GM04503 (cell line): ENCODE results near the gene FCHO2.
A peak's percentile ranks its signal among the peaks of the same experiment; 100 is the strongest.

ENCODE experiments used
- DNase-seq: peaks from one replicate; pipeline ENCODE4 v3.0.0-alpha.2; 2012; ENCODE audit warnings: low read depth

The FCHO2 gene

GRCh38 chr5:73030995-73031394, 75.2 kb downstream of the FCHO2 start:
- peak; percentile 68 for DNase-seq

GRCh38 chr5:73031839-73032238, 76.0 kb downstream of the FCHO2 start:
- DNase-seq: no peak

DNA sequence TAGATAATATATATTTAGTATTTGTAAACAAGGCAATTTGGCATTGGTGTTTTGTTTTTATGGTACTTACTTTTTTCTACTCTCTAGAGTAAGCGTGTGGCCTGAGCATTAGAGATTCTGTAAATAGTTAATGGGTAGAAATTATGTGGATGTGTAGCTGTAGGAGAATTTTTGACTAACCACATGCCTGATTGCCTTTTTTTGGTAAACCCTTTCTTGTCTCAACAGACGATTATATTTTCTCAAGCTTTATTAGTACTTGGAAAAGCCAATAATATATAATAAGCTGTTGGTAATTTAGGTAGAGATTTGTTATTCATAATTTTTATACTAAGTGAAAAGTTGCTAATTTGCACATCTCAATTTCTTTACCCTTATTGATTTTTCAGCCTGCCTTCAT, 76.8 kb downstream of the FCHO2 start:
- DNase-seq: no peak

- DNase-seq: no peak
These were observed 81.7 kb downstream of the FCHO2 start for GRCh38 chr5:73037545-73037944.

DNA sequence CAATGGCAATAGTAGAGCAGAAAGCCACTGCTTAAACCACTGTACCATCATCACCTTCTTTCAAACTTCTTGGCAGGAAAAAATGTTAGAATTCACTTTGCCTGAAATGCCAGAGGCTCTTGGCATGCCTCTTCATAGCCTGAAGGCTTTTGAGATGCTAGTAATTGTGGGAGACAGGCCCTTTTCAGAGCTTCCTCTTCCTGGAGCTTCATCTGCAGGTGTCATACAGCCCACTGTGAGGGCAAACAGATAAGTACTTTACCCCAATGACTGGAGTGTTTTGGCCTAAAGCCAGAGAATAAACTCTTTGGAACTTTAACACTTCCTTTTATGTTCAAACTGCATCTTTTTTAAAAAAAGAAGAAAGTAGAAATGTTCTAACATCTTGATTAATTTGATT, 83.2 kb downstream of the FCHO2 start:
- DNase-seq: no peak

DNA sequence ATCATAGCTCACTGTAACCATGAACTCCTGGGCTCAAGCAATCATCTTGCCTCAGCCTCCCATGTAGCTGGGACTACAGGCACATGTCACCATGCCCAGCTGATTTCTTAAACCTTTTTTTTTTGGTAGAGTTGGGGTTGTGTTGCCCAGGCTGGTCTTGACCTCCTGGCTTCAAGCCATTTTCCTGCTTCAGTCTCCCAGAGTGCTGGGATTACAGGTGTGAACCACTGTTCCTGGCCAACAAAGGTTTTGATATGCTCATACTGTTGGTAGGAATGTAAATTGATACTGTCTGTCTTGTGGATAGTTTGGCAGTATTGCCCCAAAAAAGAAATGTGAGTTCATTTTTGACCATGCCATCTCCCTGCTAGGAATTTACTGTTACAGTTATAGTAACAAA, 87.2 kb downstream of the FCHO2 start:
- no peak for DNase-seq

GRCh38 chr5:73044546-73044945, 88.7 kb downstream of the FCHO2 start:
- DNase-seq: no peak

- no peak for DNase-seq
These were observed 89.8 kb downstream of the FCHO2 start for GRCh38 chr5:73045623-73046022.

- no peak for DNase-seq
These were observed 105.8 kb downstream of the FCHO2 start for GRCh38 chr5:73061593-73061992.

DNA sequence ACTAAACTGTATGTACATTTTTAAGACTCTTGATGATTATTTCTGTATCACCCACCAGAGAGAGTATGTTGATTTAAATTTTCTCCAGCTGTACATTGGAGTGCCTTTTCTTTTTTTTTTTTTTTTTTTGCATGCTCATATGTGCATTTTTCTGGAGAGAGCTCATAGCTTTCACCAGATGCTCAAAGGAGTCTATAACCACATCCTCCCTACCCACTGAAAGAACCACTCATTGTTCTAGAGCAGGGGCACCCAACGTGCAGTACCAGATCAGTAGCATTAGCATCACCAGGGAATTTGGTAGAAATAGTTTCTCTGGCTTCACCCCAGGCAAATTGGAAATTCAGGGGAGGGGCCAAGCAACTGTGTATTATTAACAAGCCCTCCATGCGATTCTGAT, 110.6 kb downstream of the FCHO2 start:
- DNase-seq: no peak

DNA sequence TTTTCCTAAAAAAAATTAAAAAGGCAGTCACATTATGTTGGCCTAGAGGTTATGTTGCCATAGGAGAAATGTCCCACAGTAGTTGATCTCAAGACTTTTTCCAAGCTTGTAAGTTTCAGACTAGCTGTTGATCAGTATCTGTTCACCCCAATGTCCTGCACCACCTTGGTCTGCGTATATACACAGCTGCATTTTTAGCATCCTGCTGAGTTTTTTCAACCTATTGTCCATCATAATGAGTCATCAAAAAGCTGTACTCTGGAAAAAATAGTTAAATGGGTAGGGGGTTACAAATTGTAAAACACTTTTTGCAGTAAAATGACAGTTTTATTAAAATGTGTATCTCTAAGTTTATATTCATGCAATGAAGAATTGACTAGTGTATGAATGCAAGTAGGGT, 111.4 kb downstream of the FCHO2 start:
- no peak for DNase-seq

- DNase-seq: no peak
These were observed 125.3 kb downstream of the FCHO2 start for GRCh38 chr5:73081093-73081492.

DNA sequence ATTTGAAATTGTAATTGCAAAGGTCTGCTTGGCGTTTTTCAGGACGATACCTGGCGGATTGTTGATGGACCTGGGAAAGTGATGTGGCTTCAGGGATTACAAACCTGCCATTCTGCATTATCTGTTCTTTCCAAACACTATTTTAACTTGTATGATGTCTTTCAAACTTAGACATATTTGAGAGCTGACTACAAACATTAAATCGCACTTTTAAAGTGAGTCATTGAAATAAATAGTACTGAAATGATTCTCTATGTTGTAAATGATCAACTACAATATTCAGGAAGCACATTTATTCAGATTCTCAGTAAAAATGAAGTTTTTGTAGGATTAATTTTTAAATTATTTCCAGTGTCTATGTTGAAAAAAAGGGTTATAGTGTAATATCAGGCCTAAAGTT, 132.2 kb downstream of the FCHO2 start:
- DNase-seq: no peak

- DNase-seq: peak; percentile 35
These were observed 138.1 kb downstream of the FCHO2 start for GRCh38 chr5:73093943-73094342.

DNA sequence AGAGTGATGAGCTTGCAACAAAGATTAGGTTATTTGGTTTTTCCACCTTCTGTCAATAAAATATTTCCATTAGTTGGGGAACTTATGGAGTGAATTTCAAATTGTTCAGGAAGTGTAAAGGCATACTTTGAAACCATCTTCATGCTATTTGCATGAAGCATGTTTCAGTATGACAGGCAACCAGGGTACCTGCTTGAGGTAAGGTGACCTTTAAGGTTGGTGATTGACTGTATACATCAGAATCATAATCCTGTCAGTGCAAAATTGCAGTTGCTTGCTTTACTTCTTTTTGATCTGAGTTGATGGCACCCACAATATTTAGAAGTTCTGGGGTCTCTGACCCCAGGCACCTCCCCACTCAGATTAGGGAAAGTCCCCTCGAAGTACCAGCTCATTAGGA, 138.6 kb downstream of the FCHO2 start:
- no peak for DNase-seq

- DNase-seq: no peak
These were observed 139.9 kb downstream of the FCHO2 start for GRCh38 chr5:73095564-73096238.

DNA sequence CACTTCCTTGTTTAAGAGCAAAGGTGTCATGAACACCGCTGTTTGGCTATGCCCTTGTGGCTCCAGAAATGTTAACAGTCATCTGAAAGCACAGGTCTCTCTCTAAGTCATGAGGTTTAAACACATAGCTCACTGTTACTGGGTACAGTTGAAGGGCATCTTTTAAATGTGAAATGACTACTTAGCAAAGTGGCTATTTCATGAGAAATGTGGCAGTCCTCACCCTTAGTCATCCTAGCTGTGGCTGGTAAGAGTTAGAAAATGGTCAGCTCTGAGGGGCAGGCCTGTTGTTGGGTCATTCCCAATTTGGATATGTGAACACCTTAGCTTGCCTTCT, 140.4 kb downstream of the FCHO2 start:
- no peak for DNase-seq

DNA sequence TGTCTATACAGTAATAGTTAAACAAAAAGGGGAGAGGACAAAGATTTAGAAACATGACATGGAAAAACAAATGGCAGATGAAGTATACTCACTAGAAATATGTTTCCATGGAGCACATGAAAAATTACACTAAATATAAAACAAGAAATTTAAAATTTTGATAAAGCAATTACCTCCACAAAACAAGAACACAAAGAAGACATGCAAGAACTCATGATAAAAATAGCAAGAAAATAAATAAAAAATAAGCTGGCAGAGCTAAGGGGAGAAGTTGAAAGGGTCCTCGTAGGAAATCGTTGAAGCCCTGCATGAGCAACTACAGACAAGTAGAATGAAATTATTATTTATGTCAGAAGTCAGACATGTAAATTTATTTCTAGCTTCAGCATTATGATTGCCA, 141.9 kb downstream of the FCHO2 start:
- DNase-seq: no peak

GRCh38 chr5:73100109-73100508, 144.3 kb downstream of the FCHO2 start:
- DNase-seq: no peak

- no peak for DNase-seq
These were observed 148.0 kb downstream of the FCHO2 start for GRCh38 chr5:73103870-73104299.

DNA sequence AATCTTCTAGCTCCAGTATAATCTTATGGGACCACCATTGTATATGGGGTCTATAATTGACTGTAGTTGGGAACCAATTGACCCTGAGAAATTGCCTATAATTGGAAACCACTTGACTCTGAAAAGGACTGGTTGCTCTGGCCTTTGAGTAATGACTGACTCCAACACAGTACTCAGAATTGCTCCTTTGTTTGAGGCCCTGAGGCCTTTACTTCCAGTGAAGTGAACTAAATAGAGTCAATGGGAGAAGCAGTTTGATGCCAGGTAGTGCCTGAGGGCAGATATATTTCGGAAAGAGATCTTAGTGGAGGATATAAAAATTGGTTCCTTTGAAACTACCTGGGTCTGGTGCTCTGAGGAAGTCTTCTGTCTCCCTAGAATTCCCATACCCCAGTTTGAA, 148.5 kb downstream of the FCHO2 start:
- no peak for DNase-seq

- DNase-seq: no peak
These were observed 150.5 kb downstream of the FCHO2 start for GRCh38 chr5:73106335-73106734.

- DNase-seq: no peak
These were observed 154.3 kb downstream of the FCHO2 start for GRCh38 chr5:73110190-73110589.

DNA sequence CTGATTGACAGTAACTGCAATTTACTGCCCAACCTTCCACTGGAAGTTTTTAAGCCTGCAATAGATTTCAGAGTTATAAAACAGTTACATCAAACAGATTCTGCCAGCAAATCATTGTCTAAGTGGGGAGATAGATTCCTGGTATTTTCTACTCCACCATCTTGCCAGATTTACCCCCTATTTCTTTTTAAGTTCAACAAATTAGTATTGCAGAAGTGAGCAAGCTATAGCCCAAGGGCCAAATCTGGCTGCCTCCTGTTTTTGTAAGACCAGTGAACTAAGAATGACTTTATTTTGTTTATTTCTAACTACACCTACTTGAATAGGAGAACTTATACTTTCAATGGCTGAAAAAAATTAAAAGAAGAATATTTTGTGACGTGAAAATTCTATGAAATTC, 155.7 kb downstream of the FCHO2 start:
- DNase-seq: no peak

DNA sequence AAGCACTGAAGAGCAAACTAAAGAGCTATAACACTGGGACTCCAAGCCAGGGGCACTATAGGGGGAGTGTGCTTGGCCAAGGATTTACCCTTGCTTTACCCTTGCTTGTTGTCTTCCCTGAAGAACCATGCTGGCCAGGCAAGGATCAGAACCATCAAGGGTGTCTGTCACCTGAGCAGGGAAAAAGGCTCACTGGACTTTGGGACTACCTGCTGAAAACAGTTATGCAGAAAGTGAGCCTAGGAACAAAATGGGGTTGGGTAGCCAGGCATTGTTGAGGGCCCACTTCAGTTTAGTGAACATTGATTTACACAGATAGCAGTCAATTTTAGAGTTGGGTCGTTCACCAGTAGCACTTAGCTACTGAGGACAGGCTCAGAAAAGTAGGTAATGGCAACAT, 156.5 kb downstream of the FCHO2 start:
- DNase-seq: no peak
